Endothelial cell of umbilical vein (primary cell): ENCODE data around the gene SH3PXD2A. TPM values are rescaled to one million over a fixed set of nuclear protein-coding genes. Genes with fewer than 3 reads are reported as not detected.

Source experiments
- BruUV-seq: library from RNA; stranded (reverse); fragments of 400-500 nt; replicated peaks from 2 replicates; lab custom pipeline; 2021; lab: Mats Ljungman, UMichigan
- CTCF ChIA-PET: fragments of 300-600, 350-600 bp; sonication (Branson Sonifier 250); formaldehyde crosslinking; loops from one replicate; lab custom pipeline; 2021; ENCODE audit warnings: antibody characterized with exemption, inconsistent platforms; lab: Charles Lee
- POLR2A ChIA-PET: fragments of 300-600, 350-600 bp; sonication (Branson Sonifier 250); formaldehyde crosslinking; loops from one replicate; lab custom pipeline; 2021; ENCODE audit warnings: antibody characterized with exemption, inconsistent platforms; lab: Charles Lee
- DNase-seq: peaks from one replicate; pipeline ENCODE4 v3.0.0-alpha.2; 2011; ENCODE audit warnings: low read depth, low spot score
- FAIRE-seq: peaks from 2 replicates; lab custom pipeline; 2011; peaks lifted over from hg19 to GRCh38; lab: Jason Lieb, UNC
- H2AFZ ChIP-seq: 2 replicates; pipeline ENCODE4 v1.6.0; 2012; ENCODE audit warnings: low read depth, low read length, control low read depth, inconsistent platforms
- H3K27ac ChIP-seq: 2 replicates; pipeline ENCODE4 v1.5.1; 2011; ENCODE audit warnings: low read depth, mild to moderate bottlenecking, control low read depth, low read length, moderate library complexity; ENCODE audit not compliant: insufficient read depth
- H3K27me3 ChIP-seq, 2 experiments: 2 replicates each; pipeline versions ENCODE4 v1.6.0 to v1.6.1; 2011; ENCODE audit warnings: low read length in 2 of 2, mixed read lengths in 1 of 2; ENCODE audit not compliant: control insufficient read depth in 2 of 2, insufficient read depth in 2 of 2
- H3K36me3 ChIP-seq, 2 experiments: 2 replicates in 1 of 2; 3 replicates in 1 of 2; pipeline ENCODE4 v1.5.1; 2011; ENCODE audit warnings: low read length in 2 of 2, mild to moderate bottlenecking in 1 of 2, moderate library complexity in 1 of 2; ENCODE audit not compliant: control insufficient read depth in 2 of 2, insufficient read depth in 2 of 2; ENCODE audit errors: extremely low read depth in 1 of 2
- H3K4me1 ChIP-seq: 3 replicates; pipeline ENCODE4 v1.5.1; 2011; ENCODE audit warnings: mild to moderate bottlenecking, low read length; ENCODE audit not compliant: control insufficient read depth, insufficient read depth; ENCODE audit errors: extremely low read depth
- H3K4me2 ChIP-seq: 2 replicates; pipeline ENCODE4 v1.6.1; 2011; ENCODE audit warnings: low read length, control low read depth, mixed read lengths; ENCODE audit not compliant: insufficient read depth
- H3K4me3 ChIP-seq, 3 experiments: fragments of 200-600 bp in 1 of 3; sonication (generic), shearing (Covaris generic) in 1 of 3; replicated peaks in 1 of 3; 2 replicates each; pipeline ENCODE4 v1.5.1; 2011 to 2016; ENCODE audit warnings: control low read depth in 3 of 3, low read length in 3 of 3, mild to moderate bottlenecking in 2 of 3, inconsistent platforms in 1 of 3, low read depth in 1 of 3, moderate library complexity in 1 of 3; ENCODE audit not compliant: insufficient read depth in 1 of 3
- H3K79me2 ChIP-seq: 2 replicates; pipeline ENCODE4 v1.6.0; 2012; ENCODE audit warnings: low read length, inconsistent platforms; ENCODE audit not compliant: control insufficient read depth, insufficient read depth
- H3K9ac ChIP-seq: replicated peaks from 2 replicates; pipeline ENCODE3; 2011; ENCODE audit warnings: low read length, control low read depth; ENCODE audit not compliant: insufficient read depth; ENCODE audit errors: extremely low read depth
- H3K9me1 ChIP-seq: replicated peaks from 3 replicates; pipeline ENCODE4 v1.6.0; 2011; ENCODE audit warnings: mild to moderate bottlenecking, low read length; ENCODE audit not compliant: control insufficient read depth, insufficient read depth; ENCODE audit errors: extremely low read depth
- H3K9me3 ChIP-seq: replicated peaks from 2 replicates; pipeline ENCODE4 v1.5.1; 2012; ENCODE audit warnings: low read length, inconsistent platforms; ENCODE audit not compliant: control insufficient read depth, insufficient read depth
- H4K20me1 ChIP-seq: replicated peaks from 2 replicates; pipeline ENCODE3; 2011; ENCODE audit warnings: mild to moderate bottlenecking, low read length; ENCODE audit not compliant: control insufficient read depth, insufficient read depth; ENCODE audit errors: extremely low read depth
- EZH2 ChIP-seq: IDR thresholded peaks from 2 replicates; pipeline ENCODE4 v1.6.1; 2012; ENCODE audit warnings: borderline replicate concordance, low read depth, mild to moderate bottlenecking, moderate library complexity, low read length, inconsistent platforms; ENCODE audit not compliant: severe bottlenecking
- FOS ChIP-seq: IDR thresholded peaks from 2 replicates; pipeline ENCODE4 v1.6.1; 2011; ENCODE audit warnings: mild to moderate bottlenecking, low read length, moderate library complexity, borderline replicate concordance; ENCODE audit not compliant: insufficient read depth
- GATA2 ChIP-seq: IDR thresholded peaks from 2 replicates; pipeline ENCODE4 v1.7.0; 2011; ENCODE audit warnings: low read depth, mild to moderate bottlenecking, moderate library complexity, mixed read lengths, low read length; ENCODE audit not compliant: insufficient read length, insufficient read depth
- JUN ChIP-seq: IDR thresholded peaks from 2 replicates; pipeline ENCODE4 v1.6.1; 2011; ENCODE audit warnings: borderline replicate concordance, low read depth; ENCODE audit not compliant: insufficient read length, insufficient read depth
- MAX ChIP-seq: IDR thresholded peaks from 2 replicates; pipeline ENCODE4 v1.6.1; 2011; ENCODE audit not compliant: insufficient read depth, insufficient read length
- MYC ChIP-seq: IDR thresholded peaks from one replicate; pipeline ENCODE4 v1.6.1; 2011; ENCODE audit warnings: mild to moderate bottlenecking, low read depth, low read length
- POLR2A ChIP-seq: IDR thresholded peaks from 2 replicates; pipeline ENCODE4 v1.6.1; 2012; ENCODE audit warnings: low read depth, mild to moderate bottlenecking, control low read depth, low read length
- POLR2AphosphoS5 ChIP-seq: IDR thresholded peaks from 2 replicates; pipeline ENCODE4 v1.6.1; 2012; ENCODE audit warnings: low read depth, mild to moderate bottlenecking, control low read depth, low read length, moderate library complexity; ENCODE audit not compliant: insufficient read depth
- dilution Hi-C: fragments of 300-500 bp; cut with MboI; formaldehyde crosslinking; loops from one replicate; pipeline ENCODE4 v1.15.0; 2019; ENCODE audit warnings: low sequenced_read_pairs; ENCODE audit not compliant: extremely low pct_ligation_motif_present
- intact Hi-C: fragments of 100-400 bp; cut with micrococcal nuclease; formaldehyde crosslinking; loops from one replicate; pipeline ENCODE4 v1.10.0; 2022
- polyA plus RNA-seq, 4 experiments: library from polyadenylated mRNA; depleted of rRNA in 3 of 4; stranded (reverse) in 3 of 4; unstranded in 1 of 4; fragments of >200 nt; gene quantifications; 2 replicates each; pipeline versions ENCODE4 v1.2.1 to v1.2.3, GENCODE V29; 2011 to 2012; ENCODE audit warnings: missing spikeins in 1 of 4
- total RNA-seq: library from RNA; stranded (reverse); gene quantifications from 2 replicates; pipeline ENCODE4 v1.2.3, GENCODE V29; 2021
- TF ChIP-seq, protein P1 (sequence below), 2 donors: IDR thresholded peaks; 1 replicate in 1 of 2; 2 replicates in 1 of 2; pipeline ENCODE4 v1.5.1; 2011; ENCODE audit warnings: low read length in 2 of 2, mild to moderate bottlenecking in 2 of 2, moderate library complexity in 2 of 2, control low read depth in 1 of 2, inconsistent platforms in 1 of 2, low read depth in 1 of 2; ENCODE audit not compliant: insufficient read depth in 1 of 2; ENCODE audit errors: extremely low read depth in 1 of 2

Gene SH3PXD2A
- total and polyA plus RNA-seq, 2 donors (not counting 3 experiments of a cell fraction or from before 2014, with no cell fraction given) = 1.4 to 5.1 TPM

DNA sequence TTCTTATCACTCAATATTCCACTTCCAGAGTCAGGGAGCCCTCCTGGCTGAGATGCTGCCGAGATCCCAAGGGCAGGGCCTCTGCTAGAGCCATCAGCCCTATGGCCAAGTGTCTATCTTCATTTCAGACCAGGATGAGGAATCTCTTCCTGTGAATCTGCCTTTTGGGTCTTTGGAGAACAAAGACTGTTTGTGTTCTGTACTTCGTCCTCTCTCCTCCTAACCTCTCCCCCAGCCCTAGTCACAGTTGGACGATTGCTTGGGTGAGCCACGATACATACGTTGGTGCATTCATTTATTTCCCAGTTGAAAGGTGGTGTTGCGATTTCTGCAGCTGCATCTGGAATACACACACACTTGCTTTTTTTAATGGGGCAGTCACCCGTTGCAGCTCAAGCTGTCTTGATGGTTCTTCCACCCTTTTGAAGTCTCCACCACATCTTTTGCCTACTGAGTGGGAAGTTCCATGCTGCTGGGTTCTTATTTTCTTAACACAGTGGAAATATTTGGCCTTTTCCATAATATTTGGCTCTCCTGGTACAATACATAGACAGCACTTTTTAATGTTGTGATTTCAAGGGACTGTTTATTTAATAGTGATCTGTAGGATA, 26.7 kb downstream of the SH3PXD2A start:
- no peaks in the 10 kb centered on the region for H4K20me1 ChIP-seq
- TF ChIP-seq JUN = no peak
- TF ChIP-seq GATA2 = no peak
- no peak for TF ChIP-seq EZH2
- TF ChIP-seq, protein P1, sequence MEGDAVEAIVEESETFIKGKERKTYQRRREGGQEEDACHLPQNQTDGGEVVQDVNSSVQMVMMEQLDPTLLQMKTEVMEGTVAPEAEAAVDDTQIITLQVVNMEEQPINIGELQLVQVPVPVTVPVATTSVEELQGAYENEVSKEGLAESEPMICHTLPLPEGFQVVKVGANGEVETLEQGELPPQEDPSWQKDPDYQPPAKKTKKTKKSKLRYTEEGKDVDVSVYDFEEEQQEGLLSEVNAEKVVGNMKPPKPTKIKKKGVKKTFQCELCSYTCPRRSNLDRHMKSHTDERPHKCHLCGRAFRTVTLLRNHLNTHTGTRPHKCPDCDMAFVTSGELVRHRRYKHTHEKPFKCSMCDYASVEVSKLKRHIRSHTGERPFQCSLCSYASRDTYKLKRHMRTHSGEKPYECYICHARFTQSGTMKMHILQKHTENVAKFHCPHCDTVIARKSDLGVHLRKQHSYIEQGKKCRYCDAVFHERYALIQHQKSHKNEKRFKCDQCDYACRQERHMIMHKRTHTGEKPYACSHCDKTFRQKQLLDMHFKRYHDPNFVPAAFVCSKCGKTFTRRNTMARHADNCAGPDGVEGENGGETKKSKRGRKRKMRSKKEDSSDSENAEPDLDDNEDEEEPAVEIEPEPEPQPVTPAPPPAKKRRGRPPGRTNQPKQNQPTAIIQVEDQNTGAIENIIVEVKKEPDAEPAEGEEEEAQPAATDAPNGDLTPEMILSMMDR (IDR thresholded peaks at IDR 0.05; ENCODE audit: extremely low read depth in 1 of 2, insufficient read depth in 1 of 2, low read depth in 1 of 2, low read length in 2 of 2) = no peak
- TF ChIP-seq POLR2AphosphoS5 = no peak
- TF ChIP-seq FOS = no peak
- no peak for TF ChIP-seq POLR2A
- no peak for TF ChIP-seq MYC
- TF ChIP-seq MAX = no peak
- dilution Hi-C loops = no loop called here
- no peaks in the 10 kb centered on the region for H3K36me3 ChIP-seq
- no peak overlapping the region for H3K27ac ChIP-seq
- POLR2A ChIA-PET = no interaction called here
- no peaks in the 10 kb centered on the region for H3K9me1 ChIP-seq
- H3K4me2 ChIP-seq = no peak overlapping the region
- H2AFZ ChIP-seq = no peak overlapping the region
- DNase-seq = no peak
- no peaks in the 10 kb centered on the region for H3K9me3 ChIP-seq
- CTCF ChIA-PET = interaction anchor here (1.4 kb wide), 1 partner anchor 15 kb away, joined by 5 read pairs; no protein-coding TSS in a partner anchor
- no peak overlapping the region for H3K4me3 ChIP-seq
- no peak overlapping the region for H3K9ac ChIP-seq
- no peaks in the 10 kb centered on the region for H3K79me2 ChIP-seq
- H3K4me1 ChIP-seq = peaks cover 8% of the 10 kb centered on the region
- intact Hi-C loops = no loop called here
- no peak for FAIRE-seq
- H3K27me3 ChIP-seq = no peaks in the 10 kb centered on the region
- no TSS peak for BruUV-seq
